Activated T-cell treated with anti-CD3 and anti-CD28 coated beads, Interleukin-2, amount 50 U/mL, for 4 hours (primary cell): ENCODE results near the gene PYROXD2. TPM values are rescaled to one million over a fixed set of nuclear protein-coding genes. Genes with fewer than 3 reads are reported as not detected.
"Not testable (repeated sequence)": the region's sequence is repeated elsewhere in the genome, so short reads cannot be mapped to it uniquely, and the experiment has no call there.

Experiments used
- ATAC-seq, 2 donors: fragments of 200-7000 bp; cut with Tn5 transposase; one replicate each; pipeline ENCODE4 v1.10.0; 2021
- DNase-seq: peaks from one replicate; pipeline ENCODE4 v3.0.0-alpha.2; 2020
- H3K27me3 Mint-ChIP-seq: one replicate; pipeline ENCODE4 v1.8.0; 2021; ENCODE audit warnings: low read depth, mixed read lengths
- H3K36me3 Mint-ChIP-seq: one replicate; pipeline ENCODE4 v1.8.0; 2022; ENCODE audit warnings: mixed read lengths; ENCODE audit not compliant: insufficient read depth
- H3K4me1 Mint-ChIP-seq: one replicate; pipeline ENCODE4 v1.8.0; 2021; ENCODE audit warnings: low read depth, mixed read lengths
- H3K4me3 Mint-ChIP-seq: one replicate; pipeline ENCODE4 v1.8.0; 2021; ENCODE audit warnings: mild to moderate bottlenecking, moderate library complexity, mixed read lengths
- H3K9me3 Mint-ChIP-seq: one replicate; pipeline ENCODE4 v1.8.0; 2021; ENCODE audit warnings: mixed read lengths
- total RNA-seq, 3 donors: library from RNA; stranded (reverse); gene quantifications; one replicate each; pipeline ENCODE4 v1.2.1, GENCODE V29; 2021

PYROXD2 gene
- total RNA-seq, 3 donors from 2014 or later = 0.84 to 3.2 (median 1.1) TPM

DNA sequence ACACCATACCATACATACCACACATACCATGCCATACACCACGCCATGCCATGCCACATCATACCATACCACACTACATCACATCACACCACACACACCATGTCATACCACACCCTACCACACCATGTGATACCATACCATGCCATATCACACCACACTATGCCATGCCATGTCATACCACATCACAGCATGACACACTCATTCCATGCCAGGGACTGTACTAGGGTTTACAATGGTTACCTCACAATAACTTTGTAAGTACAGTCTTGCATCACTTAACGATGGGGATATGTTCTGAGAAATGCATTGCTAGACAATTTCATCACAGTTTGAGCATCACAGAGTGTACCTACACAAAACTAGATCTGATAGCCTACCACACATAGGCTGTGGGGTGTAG lies 14.5 kb downstream of the PYROXD2 start:
- no peak for DNase-seq
- no peak overlapping the region for H3K4me3 Mint-ChIP-seq

DNA sequence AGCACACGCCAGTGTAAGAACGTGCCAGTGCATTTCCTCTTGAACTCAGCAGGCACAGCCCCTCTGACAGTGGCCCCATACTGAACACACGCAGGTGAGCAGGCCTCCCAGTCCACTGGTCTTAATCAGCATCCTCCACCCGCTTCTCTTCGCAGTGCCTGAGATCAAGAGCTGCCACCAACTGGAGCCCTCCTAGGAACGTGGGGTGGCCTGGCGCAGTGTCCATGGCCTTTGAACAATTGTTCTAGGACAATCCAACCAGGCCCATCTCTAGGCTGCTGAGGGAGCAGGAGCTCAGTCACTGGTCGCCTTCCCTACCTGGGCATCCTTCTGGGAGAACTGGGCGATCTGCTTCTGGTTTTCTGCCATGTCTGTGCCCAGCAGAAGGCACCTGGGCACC lies 15.2 kb downstream of the PYROXD2 start:
- Mint-ChIP-seq H3K27me3 (no peaks in the 10 kb centered on the region), H3K9me3 (no peaks in the 10 kb centered on the region), H3K4me3 (no peak overlapping the region), H3K4me1 (peaks cover 8% of the 10 kb centered on the region), H3K36me3 (peaks cover 14% of the 10 kb centered on the region)
- DNase-seq (no peak), ATAC-seq (no peak)

More for the DNA sequence above, 14.5 kb downstream of the PYROXD2 start:
- no peak for ATAC-seq
- Mint-ChIP-seq H3K36me3 (peaks cover 9% of the 10 kb centered on the region), H3K27me3 (no peaks in the 10 kb centered on the region), H3K4me1 (peaks cover 8% of the 10 kb centered on the region), H3K9me3 (no peaks in the 10 kb centered on the region)

DNA sequence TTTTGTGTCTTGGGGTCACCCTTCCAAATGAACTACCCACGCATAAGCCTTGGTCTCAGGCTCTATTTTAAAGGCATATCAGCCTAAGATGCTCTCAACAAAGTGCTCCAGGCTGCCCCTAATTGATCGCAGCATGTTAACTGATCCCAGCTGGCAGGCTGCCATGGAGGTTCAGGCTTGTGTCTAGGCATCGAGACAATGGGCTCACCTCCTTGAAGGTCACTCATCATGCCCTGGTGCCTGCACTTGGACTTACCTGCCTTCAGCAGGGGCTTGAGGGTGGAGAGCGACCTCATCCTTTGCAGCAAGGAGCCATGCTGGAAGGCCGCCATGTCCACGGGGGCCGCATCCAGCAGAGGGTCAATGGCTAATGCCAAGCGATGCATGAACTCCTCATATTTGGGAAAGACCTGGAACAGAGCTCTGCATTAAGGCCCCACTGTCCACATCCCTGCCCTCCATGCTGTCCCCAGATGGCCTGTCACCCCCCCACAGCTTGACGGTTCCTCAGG lies 17.8 kb downstream of the PYROXD2 start:
- ATAC-seq = no peak
- peaks cover 9% of the 10 kb centered on the region for H3K4me1 Mint-ChIP-seq
- H3K36me3 Mint-ChIP-seq = peaks cover 22% of the 10 kb centered on the region
- no peaks in the 10 kb centered on the region for H3K9me3 Mint-ChIP-seq
- H3K27me3 Mint-ChIP-seq = no peaks in the 10 kb centered on the region
- DNase-seq = no peak
- no peak overlapping the region for H3K4me3 Mint-ChIP-seq

DNA sequence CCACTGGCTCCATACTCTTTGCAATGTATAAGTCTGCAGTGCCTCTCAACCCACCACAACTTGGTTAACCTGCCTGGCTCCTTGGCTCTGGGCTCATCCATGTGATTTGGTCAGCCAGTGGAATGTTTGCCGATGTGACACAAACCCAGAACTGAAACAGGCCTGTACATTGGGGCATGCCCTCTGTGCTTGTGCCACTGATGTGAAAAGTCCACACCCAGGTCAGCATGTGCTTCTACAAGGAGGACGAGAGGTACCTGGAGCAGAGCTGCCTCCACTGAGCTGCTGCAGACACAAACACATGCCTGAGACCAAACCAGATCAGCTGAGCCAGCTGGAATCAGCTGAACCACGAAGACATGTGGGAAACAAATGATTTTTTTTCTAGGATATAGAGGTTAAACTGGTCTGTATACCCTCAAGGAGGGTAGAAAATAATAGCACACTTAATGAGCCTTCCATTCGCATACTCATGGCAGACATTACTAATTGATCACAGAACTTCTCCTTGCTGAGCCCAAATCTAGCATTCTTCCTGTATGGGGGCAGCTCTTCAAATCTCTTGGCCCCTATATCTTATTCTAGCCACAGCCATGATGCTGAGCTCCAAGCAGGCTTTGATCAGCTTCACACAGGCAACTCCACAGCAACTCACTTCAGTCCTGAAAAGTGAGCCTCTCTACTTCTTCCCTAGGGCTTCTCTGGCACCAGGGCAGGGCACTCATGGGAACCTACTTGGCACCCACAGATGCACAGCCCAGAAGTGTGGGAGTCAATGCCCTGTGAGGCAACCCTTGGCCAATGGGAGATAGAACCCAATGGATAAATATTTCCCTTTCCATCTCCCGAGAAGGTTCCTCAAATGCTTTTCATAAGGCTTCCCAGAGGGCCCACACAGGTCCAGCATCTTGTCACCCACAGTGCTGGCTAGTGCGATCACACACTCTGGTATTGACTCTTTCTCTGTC lies 18.6 kb downstream of the PYROXD2 start:
- H3K9me3 Mint-ChIP-seq = no peaks in the 10 kb centered on the region
- no peak overlapping the region for H3K4me3 Mint-ChIP-seq
- peaks cover 15% of the 10 kb centered on the region for H3K4me1 Mint-ChIP-seq
- H3K27me3 Mint-ChIP-seq = no peaks in the 10 kb centered on the region
- peaks cover 22% of the 10 kb centered on the region for H3K36me3 Mint-ChIP-seq
- DNase-seq (no peak), ATAC-seq (no peak)

DNA sequence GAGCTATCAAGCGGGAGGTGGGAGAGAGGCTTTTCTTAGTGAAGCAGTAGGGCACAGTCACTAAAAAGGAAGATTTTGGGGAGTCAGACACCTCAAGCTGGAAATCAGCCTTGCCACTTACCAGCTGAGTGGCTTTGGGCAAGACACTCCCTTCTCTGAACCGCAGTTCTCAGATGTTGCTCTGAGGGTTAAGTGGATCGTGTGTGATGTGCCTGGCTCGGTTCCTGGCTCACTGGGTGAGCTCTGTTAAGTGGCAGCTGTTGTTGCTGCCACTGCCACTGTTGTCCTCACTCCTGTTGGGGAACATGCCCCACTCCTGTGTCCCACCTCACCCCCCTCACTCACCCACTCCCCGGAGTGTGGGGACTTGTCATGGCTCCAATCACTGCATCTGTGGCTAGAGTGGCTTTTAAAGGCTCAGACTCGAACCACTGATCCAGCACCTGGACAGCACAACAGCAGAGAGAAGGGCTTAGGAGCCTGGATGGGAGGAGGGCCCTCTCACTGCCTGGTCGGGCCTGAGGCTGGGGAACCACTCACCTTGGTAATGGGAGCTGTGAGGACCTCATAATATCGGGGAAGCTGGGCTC lies 20.0 kb downstream of the PYROXD2 start:
- H3K27me3 Mint-ChIP-seq = no peaks in the 10 kb centered on the region
- peaks cover 22% of the 10 kb centered on the region for H3K36me3 Mint-ChIP-seq
- DNase-seq (no peak), ATAC-seq (no peak)
- no peak overlapping the region for H3K4me3 Mint-ChIP-seq
- H3K9me3 Mint-ChIP-seq = no peaks in the 10 kb centered on the region
- H3K4me1 Mint-ChIP-seq = peaks cover 28% of the 10 kb centered on the region

- ATAC-seq (no peak), DNase-seq (no peak)
- H3K4me3 Mint-ChIP-seq = peak overlapping the region; percentile 43
- H3K36me3 Mint-ChIP-seq = peaks cover 22% of the 10 kb centered on the region
- H3K9me3 Mint-ChIP-seq = no peaks in the 10 kb centered on the region
- H3K27me3 Mint-ChIP-seq = no peaks in the 10 kb centered on the region
- peaks cover 30% of the 10 kb centered on the region for H3K4me1 Mint-ChIP-seq
Measured at GRCh38 chr10:98391578-98391991, 23.4 kb downstream of the PYROXD2 start.

- Mint-ChIP-seq H3K27me3 (no peaks in the 10 kb centered on the region), H3K36me3 (peaks cover 20% of the 10 kb centered on the region), H3K4me3 (peak overlapping the region; percentile 43), H3K4me1 (peaks cover 30% of the 10 kb centered on the region), H3K9me3 (no peaks in the 10 kb centered on the region)
- DNase-seq (no peak), ATAC-seq (peak in 1 of 2 donors; percentile 18)
Measured at GRCh38 chr10:98391065-98391464, 23.9 kb downstream of the PYROXD2 start.

DNA sequence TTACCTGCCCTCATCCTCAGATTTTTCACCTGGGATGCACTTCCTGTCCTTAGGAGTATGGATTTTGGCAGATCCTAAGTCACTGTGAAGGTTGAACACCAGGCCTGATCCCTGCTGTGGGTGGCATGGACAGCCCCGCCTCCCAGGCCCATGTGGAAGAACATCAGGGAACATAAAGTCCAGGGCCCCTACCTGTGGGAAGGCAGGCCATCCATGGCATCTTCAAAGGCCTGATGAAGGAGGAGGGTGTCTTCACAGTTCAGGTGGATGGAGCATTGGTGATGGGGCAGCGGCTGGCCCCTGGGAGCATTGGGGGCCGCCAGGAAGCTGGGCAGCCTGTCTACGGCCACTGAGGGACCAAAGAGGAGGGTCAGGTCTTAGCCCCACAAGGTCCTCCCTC lies 24.6 kb downstream of the PYROXD2 start:
- Mint-ChIP-seq H3K9me3 (no peaks in the 10 kb centered on the region), H3K36me3 (peaks cover 20% of the 10 kb centered on the region), H3K4me1 (peaks cover 30% of the 10 kb centered on the region), H3K4me3 (no peak overlapping the region), H3K27me3 (no peaks in the 10 kb centered on the region)
- no peak for ATAC-seq
- no peak for DNase-seq

DNA sequence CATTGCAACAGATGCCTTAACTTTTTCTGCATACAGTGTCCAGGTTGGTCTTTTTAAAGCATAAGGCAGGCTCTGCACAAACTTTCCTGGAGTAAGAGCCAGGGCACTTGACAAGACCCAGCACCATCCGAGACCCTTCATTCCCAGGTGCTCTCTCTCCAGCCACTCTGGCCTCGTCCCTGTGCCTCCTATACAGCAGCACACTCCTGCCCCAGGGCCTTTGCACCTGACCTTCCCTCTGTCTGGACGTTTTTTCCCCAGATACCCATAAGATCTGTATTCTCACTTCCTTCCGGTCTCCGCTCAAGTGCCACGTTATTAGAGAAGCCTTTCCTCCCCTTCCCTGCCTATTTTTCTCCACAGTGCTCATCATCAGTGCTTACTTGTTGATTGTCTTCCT lies 25.6 kb downstream of the PYROXD2 start:
- Mint-ChIP-seq H3K9me3 (no peaks in the 10 kb centered on the region), H3K4me3 (no peak overlapping the region), H3K4me1 (peaks cover 30% of the 10 kb centered on the region), H3K36me3 (peaks cover 13% of the 10 kb centered on the region), H3K27me3 (no peaks in the 10 kb centered on the region)
- no peak for ATAC-seq
- DNase-seq = no peak

DNA sequence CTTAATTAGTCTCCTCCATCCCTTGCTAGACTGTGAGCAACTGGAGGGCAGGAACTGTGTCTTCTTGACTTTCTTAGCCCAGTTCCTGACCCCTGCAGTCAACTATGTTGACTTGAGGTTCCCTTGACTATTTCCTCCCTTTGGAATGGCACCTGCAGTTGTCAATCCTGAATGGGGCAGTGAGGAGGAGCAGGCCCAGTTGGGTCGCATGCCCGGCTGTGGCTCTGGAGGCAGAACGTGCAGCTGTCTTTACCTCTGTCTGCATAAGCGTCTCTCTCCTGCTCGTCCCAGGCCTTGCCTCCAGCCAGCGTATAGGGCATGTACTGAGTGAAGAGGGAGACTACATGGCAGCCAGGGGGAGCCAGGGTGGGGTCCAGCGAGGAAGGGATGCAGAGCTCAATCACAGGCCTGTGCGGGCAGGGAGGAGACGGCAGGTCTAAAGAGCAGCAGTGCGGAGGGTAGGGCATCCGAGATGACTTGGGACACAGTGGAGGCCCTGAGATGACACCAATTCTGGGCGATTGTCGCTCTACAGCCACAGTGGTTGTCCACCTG lies 26.8 kb downstream of the PYROXD2 start:
- no peaks in the 10 kb centered on the region for H3K27me3 Mint-ChIP-seq
- DNase-seq (no peak), ATAC-seq (no peak)
- H3K4me3 Mint-ChIP-seq = no peak overlapping the region
- peaks cover 5% of the 10 kb centered on the region for H3K36me3 Mint-ChIP-seq
- H3K4me1 Mint-ChIP-seq = peaks cover 28% of the 10 kb centered on the region
- no peaks in the 10 kb centered on the region for H3K9me3 Mint-ChIP-seq

GRCh38 chr10:98384531-98385133 lies 30.4 kb downstream of the PYROXD2 start:
- H3K4me1 Mint-ChIP-seq = peaks cover under 1% of the 10 kb centered on the region
- H3K9me3 Mint-ChIP-seq = no peaks in the 10 kb centered on the region
- H3K27me3 Mint-ChIP-seq = no peaks in the 10 kb centered on the region
- no peak for ATAC-seq
- H3K4me3 Mint-ChIP-seq = no peak overlapping the region
- peaks cover 4% of the 10 kb centered on the region for H3K36me3 Mint-ChIP-seq
- no peak for DNase-seq

DNA sequence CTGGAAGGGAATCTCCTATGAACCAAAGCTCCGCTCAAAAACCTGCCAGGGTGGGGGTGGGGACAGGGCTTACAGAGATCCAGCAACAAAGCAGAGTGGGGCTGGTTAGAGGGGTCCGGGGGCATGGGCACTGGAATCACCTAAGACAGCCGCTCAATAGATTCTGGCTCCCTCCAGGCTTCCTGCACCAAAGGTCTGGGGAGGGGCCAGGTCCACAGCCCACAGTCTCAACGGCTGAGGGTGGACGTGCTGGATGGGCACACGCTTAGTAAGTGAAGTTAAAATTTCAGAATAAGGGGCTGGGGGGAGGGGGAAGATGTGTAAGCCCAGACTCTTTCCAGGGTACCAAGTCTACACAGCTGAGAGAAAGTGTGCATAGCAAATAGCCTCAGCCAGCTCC lies 31.1 kb downstream of the PYROXD2 start:
- Mint-ChIP-seq H3K4me3 (no peak overlapping the region), H3K4me1 (no peaks in the 10 kb centered on the region), H3K9me3 (no peaks in the 10 kb centered on the region), H3K36me3 (peaks cover 4% of the 10 kb centered on the region), H3K27me3 (no peaks in the 10 kb centered on the region)
- ATAC-seq (no peak), DNase-seq (no peak)

GRCh38 chr10:98383134-98383667 lies 31.8 kb downstream of the PYROXD2 start:
- not testable (repeated sequence) for ATAC-seq, H3K27me3 Mint-ChIP-seq, H3K4me1 Mint-ChIP-seq, H3K4me3 Mint-ChIP-seq, H3K36me3 Mint-ChIP-seq, DNase-seq, H3K9me3 Mint-ChIP-seq

DNA sequence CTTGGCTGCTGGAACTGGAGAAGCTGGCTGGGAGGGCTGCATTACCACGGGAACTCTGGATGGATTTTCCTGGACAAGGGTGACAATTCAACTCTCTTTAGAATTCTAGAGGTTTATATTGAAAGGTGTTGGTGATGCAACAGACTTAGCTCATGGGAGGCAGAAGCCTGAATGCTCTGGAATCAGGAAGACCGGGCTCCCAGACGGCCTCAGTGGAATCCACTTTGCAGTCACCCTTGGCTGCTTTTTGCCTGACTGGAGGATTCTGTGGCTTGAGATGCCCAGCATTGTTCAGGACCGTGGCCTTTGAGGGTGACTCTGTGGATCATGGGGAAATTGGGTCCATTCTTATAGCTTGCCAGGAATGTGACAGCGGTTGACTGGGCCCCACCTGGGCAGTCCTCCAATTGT lies 32.3 kb downstream of the PYROXD2 start:
- Mint-ChIP-seq H3K9me3 (no peaks in the 10 kb centered on the region), H3K27me3 (no peaks in the 10 kb centered on the region), H3K4me1 (no peaks in the 10 kb centered on the region), H3K36me3 (peaks cover 4% of the 10 kb centered on the region), H3K4me3 (no peak overlapping the region)
- DNase-seq = no peak
- ATAC-seq = no peak
